ENCODE results near the gene KRTAP2-3.
"Not testable (repeated sequence)": the region's sequence is repeated elsewhere in the genome, so short reads cannot be mapped to it uniquely, and the experiment has no call there.

KRTAP2-3 gene

DNA sequence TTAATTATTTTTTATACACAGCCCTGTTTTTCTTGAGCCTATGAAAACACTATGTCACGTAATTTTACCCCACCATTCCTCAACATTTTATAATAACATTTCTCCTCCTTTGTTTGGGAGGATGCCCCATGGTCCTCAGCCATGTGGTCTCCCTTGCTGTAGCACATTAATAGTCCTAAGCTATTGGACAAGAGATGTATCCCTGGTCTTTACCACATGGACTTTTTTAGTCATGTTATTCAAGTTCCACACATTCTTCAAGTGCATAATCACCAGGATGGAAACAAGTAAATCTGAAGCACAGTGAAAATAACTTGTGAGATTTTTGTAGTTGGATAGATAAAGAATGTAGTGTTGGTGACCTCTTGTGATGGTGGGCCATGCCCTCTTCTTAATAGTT is 2.0 kb upstream of the KRTAP2-3 start:
- H4K8ac ChIP-seq (ENCODE audit: low read length), result no peak overlapping the region
- peak overlapping the region; percentile 15 for H2BK120ac ChIP-seq (ENCODE audit: low read depth, low read length)
- no peak overlapping the region for H3K18ac ChIP-seq (ENCODE audit: low read depth in 1 of 2, low read length in 2 of 2)
- H3K4me2 ChIP-seq (ENCODE audit: low read length, poor library complexity, severe bottlenecking), result no peak overlapping the region
- H2BK12ac ChIP-seq (ENCODE audit: low read length in 2 of 2), result no peak overlapping the region
- no peak overlapping the region for H3K14ac ChIP-seq (ENCODE audit: low read length in 2 of 2)
- H4K91ac ChIP-seq (ENCODE audit: low read length), result no peak overlapping the region
- no peak overlapping the region for H3K4ac ChIP-seq (ENCODE audit: low read depth in 1 of 2, low read length in 2 of 2)
- H2BK15ac ChIP-seq (ENCODE audit: low read depth, poor library complexity, severe bottlenecking), result no peak overlapping the region
- no peaks in the 10 kb centered on the region for H3K79me1 ChIP-seq (replicated peaks; ENCODE audit: low read length, poor library complexity, severe bottlenecking)
- no peaks in the 10 kb centered on the region for H3K36me3 ChIP-seq (ENCODE audit: control insufficient read depth in 1 of 2, insufficient read depth in 2 of 2, low read depth in 1 of 2, low read length in 2 of 2)
- no peak overlapping the region for H3K4me3 ChIP-seq (ENCODE audit: insufficient read depth in 1 of 2, low read depth in 1 of 2, low read length in 2 of 2)
- H3K9me3 ChIP-seq (ENCODE audit: control insufficient read depth, low read length), result no peaks in the 10 kb centered on the region
- no peak overlapping the region for H2AFZ ChIP-seq (ENCODE audit: low read depth, low read length)
- peak; percentile 70 for DNase-seq
- 60% methylated on average over 1 of the region's 1 CpG for WGBS
- H3K23ac ChIP-seq (ENCODE audit: low read length in 2 of 2), result no peak overlapping the region
- no peaks in the 10 kb centered on the region for H3K27me3 ChIP-seq (ENCODE audit: control insufficient read depth in 1 of 2, insufficient read depth in 1 of 2, low read length in 2 of 2)
- no peak overlapping the region for H2AK5ac ChIP-seq (ENCODE audit: low read length, severe bottlenecking)
- peak overlapping the region; percentile 93 for H3K27ac ChIP-seq (ENCODE audit: low read length, poor library complexity, severe bottlenecking)
- peak overlapping the region; percentile 99 for H2BK5ac ChIP-seq (ENCODE audit: low read depth, low read length, poor library complexity, severe bottlenecking)
- H3K4me1 ChIP-seq (ENCODE audit: control insufficient read depth, insufficient read depth, low read depth, low read length), result peaks cover 9% of the 10 kb centered on the region
- peak overlapping the region; percentile 70 for H3K9ac ChIP-seq (ENCODE audit: low read length)

DNA sequence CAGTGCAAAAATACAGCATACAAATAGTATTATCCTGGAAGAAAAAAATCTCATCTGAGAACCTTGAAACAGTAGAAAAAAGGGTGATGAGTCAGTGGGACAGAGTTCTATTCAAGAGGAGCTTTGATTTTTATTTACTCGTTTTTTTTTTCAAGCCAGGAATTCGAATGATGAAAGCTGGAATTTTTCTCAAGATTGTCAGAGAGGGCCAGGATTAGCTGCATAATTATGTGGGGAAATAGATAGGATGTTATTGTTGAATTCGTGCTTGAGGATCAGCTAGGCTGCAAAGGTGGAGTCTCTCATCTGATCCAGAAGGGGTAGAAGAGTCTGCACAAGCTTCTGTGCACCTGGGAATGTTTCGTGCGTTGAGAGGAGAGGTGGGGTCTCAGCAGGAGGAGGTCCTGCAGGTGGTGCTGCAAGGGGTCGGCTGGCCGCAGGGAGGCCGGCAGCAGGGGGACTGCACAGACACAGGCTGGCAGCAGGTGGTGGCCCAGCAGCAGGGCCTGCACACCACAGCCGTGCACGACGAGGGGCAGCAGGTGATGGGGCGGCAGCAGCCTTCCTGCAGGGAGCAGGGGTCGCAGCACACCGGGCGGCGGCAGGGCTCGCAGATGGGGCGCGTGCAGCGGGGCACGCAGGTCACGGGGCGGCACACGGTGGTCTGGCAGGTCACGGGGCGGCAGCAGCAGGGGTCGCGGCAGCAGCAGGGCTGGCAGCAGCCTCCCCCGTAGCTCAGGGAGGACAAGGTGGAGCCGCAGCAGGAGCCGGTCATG is 450 bp downstream of the KRTAP2-3 start:
- not testable (repeated sequence) for H3K4me2 ChIP-seq (ENCODE audit: low read length, poor library complexity, severe bottlenecking); H3K79me1 ChIP-seq (replicated peaks; ENCODE audit: low read length, poor library complexity, severe bottlenecking); H3K14ac ChIP-seq (ENCODE audit: low read length in 2 of 2); H3K4me1 ChIP-seq (ENCODE audit: control insufficient read depth, insufficient read depth, low read depth, low read length); H3K36me3 ChIP-seq (ENCODE audit: control insufficient read depth in 1 of 2, insufficient read depth in 2 of 2, low read depth in 1 of 2, low read length in 2 of 2); H2BK120ac ChIP-seq (ENCODE audit: low read depth, low read length); H3K27me3 ChIP-seq (ENCODE audit: control insufficient read depth in 1 of 2, insufficient read depth in 1 of 2, low read length in 2 of 2); H3K4ac ChIP-seq (ENCODE audit: low read depth in 1 of 2, low read length in 2 of 2); H3K23ac ChIP-seq (ENCODE audit: low read length in 2 of 2); H3K9ac ChIP-seq (ENCODE audit: low read length); H2AK5ac ChIP-seq (ENCODE audit: low read length, severe bottlenecking); H4K8ac ChIP-seq (ENCODE audit: low read length); H3K4me3 ChIP-seq (ENCODE audit: insufficient read depth in 1 of 2, low read depth in 1 of 2, low read length in 2 of 2); H3K9me3 ChIP-seq (ENCODE audit: control insufficient read depth, low read length); H2BK12ac ChIP-seq (ENCODE audit: low read length in 2 of 2); H4K91ac ChIP-seq (ENCODE audit: low read length); H2AFZ ChIP-seq (ENCODE audit: low read depth, low read length); H2BK15ac ChIP-seq (ENCODE audit: low read depth, poor library complexity, severe bottlenecking); H3K18ac ChIP-seq (ENCODE audit: low read depth in 1 of 2, low read length in 2 of 2)
- H3K27ac ChIP-seq (ENCODE audit: low read length, poor library complexity, severe bottlenecking), result peak overlapping the region; percentile 87
- peak; percentile 84 for DNase-seq
- 26% methylated on average over 5 of the region's 31 CpGs for WGBS
- peak overlapping the region; percentile 5 for H2BK5ac ChIP-seq (ENCODE audit: low read depth, low read length, poor library complexity, severe bottlenecking)

DNA sequence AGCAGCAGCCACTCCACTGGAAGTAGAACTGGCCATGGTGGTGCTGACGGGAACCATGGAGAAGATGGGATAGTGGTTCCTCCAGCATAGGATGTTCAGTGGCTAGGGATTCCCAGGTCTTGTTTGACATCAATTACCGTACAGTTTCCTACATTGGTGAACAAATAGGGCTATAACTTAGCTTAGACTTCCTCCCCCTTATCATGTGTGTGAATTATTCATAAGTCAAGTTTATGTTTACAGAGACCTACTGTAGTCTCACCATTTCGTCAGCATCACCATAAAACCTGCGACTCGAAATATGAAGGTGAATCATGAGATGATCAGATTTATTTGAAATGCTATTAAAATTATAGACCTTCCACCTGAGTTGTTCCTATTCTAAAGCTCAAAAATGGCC is 1.2 kb downstream of the KRTAP2-3 start:
- no peak for DNase-seq
- Histone ChIP-seq H3K36me3 (ENCODE audit: control insufficient read depth in 1 of 2, insufficient read depth in 2 of 2, low read depth in 1 of 2, low read length in 2 of 2) (no peaks in the 10 kb centered on the region), H3K23ac (ENCODE audit: low read length in 2 of 2) (no peak overlapping the region), H3K14ac (ENCODE audit: low read length in 2 of 2) (no peak overlapping the region), H3K4me3 (ENCODE audit: insufficient read depth in 1 of 2, low read depth in 1 of 2, low read length in 2 of 2) (no peak overlapping the region), H2BK15ac (ENCODE audit: low read depth, poor library complexity, severe bottlenecking) (no peak overlapping the region), H3K79me1 (replicated peaks; ENCODE audit: low read length, poor library complexity, severe bottlenecking) (no peaks in the 10 kb centered on the region), H2BK5ac (ENCODE audit: low read depth, low read length, poor library complexity, severe bottlenecking) (no peak overlapping the region), H3K4ac (ENCODE audit: low read depth in 1 of 2, low read length in 2 of 2) (no peak overlapping the region), H4K8ac (ENCODE audit: low read length) (no peak overlapping the region), H2BK120ac (ENCODE audit: low read depth, low read length) (no peak overlapping the region), H3K4me2 (ENCODE audit: low read length, poor library complexity, severe bottlenecking) (no peak overlapping the region), H2AK5ac (ENCODE audit: low read length, severe bottlenecking) (peak overlapping the region; percentile 10), H3K27ac (ENCODE audit: low read length, poor library complexity, severe bottlenecking) (peak overlapping the region; percentile 55), H3K9ac (ENCODE audit: low read length) (no peak overlapping the region), H4K91ac (ENCODE audit: low read length) (no peak overlapping the region), H3K9me3 (ENCODE audit: control insufficient read depth, low read length) (no peaks in the 10 kb centered on the region), H3K4me1 (ENCODE audit: control insufficient read depth, insufficient read depth, low read depth, low read length) (peaks cover 7% of the 10 kb centered on the region), H2AFZ (ENCODE audit: low read depth, low read length) (no peak overlapping the region), H3K27me3 (ENCODE audit: control insufficient read depth in 1 of 2, insufficient read depth in 1 of 2, low read length in 2 of 2) (no peaks in the 10 kb centered on the region), H3K18ac (ENCODE audit: low read depth in 1 of 2, low read length in 2 of 2) (no peak overlapping the region), H2BK12ac (ENCODE audit: low read length in 2 of 2) (no peak overlapping the region)
- WGBS, result no CpG with 5 or more reads among the region's 5 CpGs

GRCh38 chr17:41057547-41057946 is 2.4 kb downstream of the KRTAP2-3 start:
- Histone ChIP-seq H3K27ac (ENCODE audit: low read length, poor library complexity, severe bottlenecking) (no peak overlapping the region), H2AFZ (ENCODE audit: low read depth, low read length) (no peak overlapping the region), H2BK5ac (ENCODE audit: low read depth, low read length, poor library complexity, severe bottlenecking) (no peak overlapping the region), H3K79me1 (replicated peaks; ENCODE audit: low read length, poor library complexity, severe bottlenecking) (no peaks in the 10 kb centered on the region), H3K36me3 (ENCODE audit: control insufficient read depth in 1 of 2, insufficient read depth in 2 of 2, low read depth in 1 of 2, low read length in 2 of 2) (no peaks in the 10 kb centered on the region), H3K9ac (ENCODE audit: low read length) (no peak overlapping the region), H2BK15ac (ENCODE audit: low read depth, poor library complexity, severe bottlenecking) (no peak overlapping the region), H4K91ac (ENCODE audit: low read length) (no peak overlapping the region), H3K27me3 (ENCODE audit: control insufficient read depth in 1 of 2, insufficient read depth in 1 of 2, low read length in 2 of 2) (no peaks in the 10 kb centered on the region), H2BK12ac (ENCODE audit: low read length in 2 of 2) (no peak overlapping the region), H2BK120ac (ENCODE audit: low read depth, low read length) (no peak overlapping the region), H4K8ac (ENCODE audit: low read length) (no peak overlapping the region), H3K23ac (ENCODE audit: low read length in 2 of 2) (no peak overlapping the region), H3K9me3 (ENCODE audit: control insufficient read depth, low read length) (no peaks in the 10 kb centered on the region), H3K14ac (ENCODE audit: low read length in 2 of 2) (no peak overlapping the region), H3K18ac (ENCODE audit: low read depth in 1 of 2, low read length in 2 of 2) (no peak overlapping the region), H3K4me2 (ENCODE audit: low read length, poor library complexity, severe bottlenecking) (no peak overlapping the region), H3K4ac (ENCODE audit: low read depth in 1 of 2, low read length in 2 of 2) (no peak overlapping the region), H3K4me1 (ENCODE audit: control insufficient read depth, insufficient read depth, low read depth, low read length) (peaks cover 7% of the 10 kb centered on the region), H2AK5ac (ENCODE audit: low read length, severe bottlenecking) (no peak overlapping the region), H3K4me3 (ENCODE audit: insufficient read depth in 1 of 2, low read depth in 1 of 2, low read length in 2 of 2) (no peak overlapping the region)
- WGBS, result no CpG with 5 or more reads among the region's 1 CpG
- DNase-seq, result no peak

Data from mesenchymal stem cell (in vitro differentiated cells and primary cell).